A673 (cell line): ENCODE results near the gene TNP2. TPM values are rescaled to one million over a fixed set of nuclear protein-coding genes. Genes with fewer than 3 reads are reported as not detected.

Source experiments
- BruUV-seq: library from RNA; stranded (reverse); fragments of 400-500 nt; replicated peaks from 2 replicates; lab custom pipeline; 2021; lab: Mats Ljungman, UMichigan
- CTCF ChIA-PET: fragments of 300-600 bp; sonication (Branson Sonifier 250); formaldehyde crosslinking; loops from one replicate; lab custom pipeline; 2022; ENCODE audit warnings: antibody characterized with exemption; lab: Charles Lee
- POLR2A ChIA-PET: fragments of 300-600 bp; sonication (Branson Sonifier 250); formaldehyde crosslinking; loops from one replicate; lab custom pipeline; 2022; ENCODE audit warnings: antibody characterized with exemption; ENCODE audit not compliant: low non-redundant PET; lab: Charles Lee
- DNase-seq: peaks from one replicate; pipeline ENCODE4 v3.0.0-alpha.2; 2015; ENCODE audit warnings: low spot score
- H3K27ac ChIP-seq: fragments of 200-600 bp; sonication (generic); 2 replicates; pipeline ENCODE4 v1.5.1; 2016; ENCODE audit warnings: mixed run types, low read depth, mild to moderate bottlenecking, mixed read lengths, antibody characterized with exemption, low read length; ENCODE audit not compliant: poor library complexity, severe bottlenecking
- H3K27me3 ChIP-seq: fragments of 200-600 bp; sonication (generic); replicated peaks from 2 replicates; pipeline ENCODE4 v1.6.1; 2017; ENCODE audit warnings: mixed run types, low read depth, mild to moderate bottlenecking, mixed read lengths, antibody characterized with exemption, low read length; ENCODE audit not compliant: insufficient read depth, poor library complexity
- H3K36me3 ChIP-seq: fragments of 200-600 bp; sonication (generic); 2 replicates; pipeline ENCODE4 v1.6.1; 2016; ENCODE audit warnings: mixed run types, mild to moderate bottlenecking, mixed read lengths, antibody characterized with exemption, low read length; ENCODE audit not compliant: insufficient read depth, poor library complexity, severe bottlenecking
- H3K4me1 ChIP-seq: fragments of 200-600 bp; sonication (generic); 2 replicates; pipeline ENCODE4 v1.6.1; 2017; ENCODE audit warnings: mixed run types, mild to moderate bottlenecking, mixed read lengths, antibody characterized with exemption, low read length; ENCODE audit not compliant: insufficient read depth, poor library complexity, severe bottlenecking
- H3K4me3 ChIP-seq: fragments of 200-600 bp; sonication (generic); 2 replicates; pipeline ENCODE4 v1.5.1; 2016; ENCODE audit warnings: low read depth, mixed run types, mild to moderate bottlenecking, mixed read lengths, low read length; ENCODE audit not compliant: poor library complexity, severe bottlenecking
- H3K9me3 ChIP-seq: fragments of 200-600 bp; sonication (generic); 2 replicates; pipeline ENCODE4 v1.6.1; 2016; ENCODE audit warnings: mixed run types, low read depth, mild to moderate bottlenecking, mixed read lengths, antibody characterized with exemption, low read length; ENCODE audit not compliant: poor library complexity, severe bottlenecking
- CTCF ChIP-seq: fragments of 300-800, 200-600 bp; sonication (generic); conservative IDR thresholded peaks from 2 replicates; pipeline ENCODE4 v1.5.1; 2017; ENCODE audit warnings: low read depth, mild to moderate bottlenecking, antibody characterized with exemption, low read length, moderate library complexity, mixed read lengths
- EZH2 ChIP-seq: fragments of 200-600 bp; sonication (generic); IDR thresholded peaks from 2 replicates; pipeline ENCODE4 v1.6.1; 2017; ENCODE audit warnings: borderline replicate concordance, low read depth, mild to moderate bottlenecking, mixed read lengths, antibody characterized with exemption, low read length; ENCODE audit not compliant: poor library complexity, severe bottlenecking
- intact Hi-C: fragments of 100-400 bp; cut with micrococcal nuclease; formaldehyde crosslinking; loops from one replicate; pipeline ENCODE4 v1.10.0; 2022; ENCODE audit not compliant: unreplicated experiment
- microRNA-seq: library from miRNA; unstranded; fragments of <30 nt; microRNA quantifications from one replicate; pipeline ENCODE4 v1.2.0, GENCODE V29; 2021
- total RNA-seq: library from RNA; stranded (reverse); gene quantifications from 2 replicates; pipeline ENCODE4 v1.2.3, GENCODE V29; 2021

The TNP2 gene
- total RNA-seq, 1 experiment from 2014 or later = not detected

GRCh38 chr16:11219178-11219577 is 49.9 kb downstream of the TNP2 start:
- H3K27ac ChIP-seq = no peak overlapping the region
- intact Hi-C loops = no loop called here
- H3K9me3 ChIP-seq = peaks cover 11% of the 10 kb centered on the region
- TF ChIP-seq EZH2 = no peak
- no peak for TF ChIP-seq CTCF
- no TSS peak for BruUV-seq
- ChIA-PET CTCF (no interaction called here), POLR2A (no interaction called here)
- H3K4me1 ChIP-seq = no peaks in the 10 kb centered on the region
- H3K36me3 ChIP-seq = no peaks in the 10 kb centered on the region
- H3K4me3 ChIP-seq = no peak overlapping the region
- H3K27me3 ChIP-seq = no peaks in the 10 kb centered on the region
- DNase-seq = no peak

GRCh38 chr16:11218604-11218962 is 50.5 kb downstream of the TNP2 start:
- Histone ChIP-seq H3K4me1 (no peaks in the 10 kb centered on the region), H3K36me3 (no peaks in the 10 kb centered on the region), H3K4me3 (no peak overlapping the region), H3K9me3 (peaks cover 11% of the 10 kb centered on the region), H3K27ac (no peak overlapping the region), H3K27me3 (no peaks in the 10 kb centered on the region)
- no TSS peak for BruUV-seq
- peak; percentile 23 for DNase-seq
- intact Hi-C loops = no loop called here
- peak; percentile 61 for TF ChIP-seq CTCF
- no peak for TF ChIP-seq EZH2
- ChIA-PET CTCF (no interaction called here), POLR2A (interaction anchor here (0.6 kb wide), 1 partner anchor 62 kb away, joined by 9 read pairs; no protein-coding TSS in a partner anchor)

Small RNA genes lying within 50 kb of the gene (microRNA-seq; reads per million reads assigned to microRNA genes)
- not detected for gene MIR548H2

Other genes with a start within 250 kb of the TNP2 start
- 2.3 and 2.6 TPM in 2 replicates for gene SOCS1, start 13.1 kb downstream of the TNP2 start, total RNA-seq
- not detected in 2 replicates for gene PRM3, start 4.3 kb upstream of the TNP2 start, total RNA-seq
- gene PRM2, start 7.2 kb upstream of the TNP2 start, total RNA-seq = not detected in 2 replicates
- not detected in 2 replicates for gene PRM1, start 12.0 kb upstream of the TNP2 start, total RNA-seq
- 28.5 and 38.4 TPM in 2 replicates for gene RMI2, start 76.1 kb upstream of the TNP2 start, total RNA-seq